Kidney (tissue), 14 donors: ENCODE results near the gene GOLGA2. TPM values are rescaled to one million over a fixed set of nuclear protein-coding genes. Genes with fewer than 3 reads are reported as not detected.
A peak's percentile ranks its signal among the peaks of the same experiment; 100 is the strongest.

ENCODE experiments used
- DNase-seq, 5 donors: peaks; one replicate each; pipeline ENCODE4 v3.0.0-alpha.2; 2013 to 2020
- FAIRE-seq: peaks from 2 replicates; lab custom pipeline; 2012; peaks lifted over from hg19 to GRCh38; lab: Jason Lieb, UNC
- H3K27ac ChIP-seq, 2 donors: one replicate each; pipeline ENCODE4 v1.7.0; 2013; ENCODE audit warnings: low read depth in 2 of 2, low read length in 2 of 2, inconsistent platforms in 1 of 2
- H3K27me3 ChIP-seq: one replicate; pipeline ENCODE4 v1.7.1; 2013; ENCODE audit warnings: low read length, inconsistent platforms; ENCODE audit not compliant: control insufficient read depth, insufficient read depth
- H3K36me3 ChIP-seq, 3 donors: one replicate each; pipeline versions ENCODE4 v1.7.0 to v1.7.1; 2013; ENCODE audit warnings: low read length in 3 of 3, control low read depth in 1 of 3, inconsistent platforms in 1 of 3; ENCODE audit not compliant: insufficient read depth in 3 of 3, control insufficient read depth in 2 of 3
- H3K4me1 ChIP-seq, 3 donors: one replicate each; pipeline versions ENCODE4 v1.7.0 to v1.7.1; 2013; ENCODE audit warnings: low read length in 3 of 3, inconsistent platforms in 1 of 3, low read depth in 1 of 3; ENCODE audit not compliant: control insufficient read depth in 2 of 3, insufficient read depth in 2 of 3
- H3K4me3 ChIP-seq, 3 donors: one replicate each; pipeline versions ENCODE4 v1.7.0 to v1.8.1; 2013; ENCODE audit warnings: low read length in 3 of 3, control low read depth in 1 of 3, inconsistent platforms in 1 of 3
- H3K9ac ChIP-seq, 3 donors: one replicate each; pipeline versions ENCODE4 v1.7.0 to v1.7.1; 2013; ENCODE audit warnings: low read length in 3 of 3, control low read depth in 1 of 3, inconsistent platforms in 1 of 3
- H3K9me3 ChIP-seq, 3 donors: one replicate each; pipeline versions ENCODE4 v1.7.0 to v1.7.1; 2013; ENCODE audit warnings: low read length in 3 of 3, control low read depth in 1 of 3, inconsistent platforms in 1 of 3; ENCODE audit not compliant: control insufficient read depth in 2 of 3, insufficient read depth in 1 of 3
- intact Hi-C: fragments of 100-400 bp; cut with DNase I; formaldehyde crosslinking; loops from one replicate; pipeline ENCODE4 v1.11.1; 2022
- polyA plus RNA-seq: library from polyadenylated mRNA; stranded (reverse); fragments of 350-450 nt; fragmentation: Illumina TruSeq; extraction: RNeasy Lipid Tissue Mini Kit (QIAGEN cat#74804); gene quantifications from one replicate; pipeline ENCODE4 v1.2.3, GENCODE V29; 2014; ENCODE audit warnings: low read depth, low replicate concordance; ENCODE audit not compliant: insufficient read depth
- total RNA-seq: library from RNA; stranded (reverse); fragmentation: NEBNext Ultra II Directional; extraction: Animal tissue kit (Norgen Biotek cat#: 25700); gene quantifications from one replicate; pipeline ENCODE4 v1.2.1, GENCODE V29; 2021
- TF ChIP-seq, protein P1 (sequence below): IDR thresholded peaks from 3 replicates; pipeline ENCODE4 v1.5.1; 2012; ENCODE audit warnings: mild to moderate bottlenecking, moderate library complexity, borderline replicate concordance; ENCODE audit not compliant: insufficient read depth; ENCODE audit errors: extremely low read depth
- donor health status: control.
- donor health status: control.
- donor health status: control.
- donor health status: control.
- donor health status: control.
- donor health status: DM: yes; HTN: yes; CAD: no.
- donor health status: Normal renal cell carcinoma (clear cell type).

GOLGA2 gene
- total and polyA plus RNA-seq, 2 donors from 2014 or later, result 42.9 to 79.7 TPM

DNA sequence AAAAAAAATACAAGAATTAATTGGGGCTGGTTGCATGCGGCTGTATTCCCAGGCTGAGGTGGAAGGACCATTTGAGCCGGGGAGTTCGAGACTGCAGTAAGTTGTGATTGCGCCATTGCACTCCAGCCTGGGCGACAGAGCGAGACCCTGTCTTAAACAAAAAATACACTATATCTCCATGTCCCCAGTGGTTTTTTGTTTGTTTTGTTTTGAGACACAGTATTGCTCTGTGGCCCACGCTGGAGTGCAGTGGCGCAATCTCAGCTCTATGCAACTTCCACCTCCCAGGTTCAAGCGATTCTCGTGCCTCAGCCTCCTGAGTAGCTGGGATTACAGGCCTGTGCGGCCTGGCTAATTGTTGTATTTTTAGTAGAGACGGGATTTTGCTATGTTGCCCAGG, 48.0 kb upstream of the GOLGA2 start:
- TF ChIP-seq, protein P1, sequence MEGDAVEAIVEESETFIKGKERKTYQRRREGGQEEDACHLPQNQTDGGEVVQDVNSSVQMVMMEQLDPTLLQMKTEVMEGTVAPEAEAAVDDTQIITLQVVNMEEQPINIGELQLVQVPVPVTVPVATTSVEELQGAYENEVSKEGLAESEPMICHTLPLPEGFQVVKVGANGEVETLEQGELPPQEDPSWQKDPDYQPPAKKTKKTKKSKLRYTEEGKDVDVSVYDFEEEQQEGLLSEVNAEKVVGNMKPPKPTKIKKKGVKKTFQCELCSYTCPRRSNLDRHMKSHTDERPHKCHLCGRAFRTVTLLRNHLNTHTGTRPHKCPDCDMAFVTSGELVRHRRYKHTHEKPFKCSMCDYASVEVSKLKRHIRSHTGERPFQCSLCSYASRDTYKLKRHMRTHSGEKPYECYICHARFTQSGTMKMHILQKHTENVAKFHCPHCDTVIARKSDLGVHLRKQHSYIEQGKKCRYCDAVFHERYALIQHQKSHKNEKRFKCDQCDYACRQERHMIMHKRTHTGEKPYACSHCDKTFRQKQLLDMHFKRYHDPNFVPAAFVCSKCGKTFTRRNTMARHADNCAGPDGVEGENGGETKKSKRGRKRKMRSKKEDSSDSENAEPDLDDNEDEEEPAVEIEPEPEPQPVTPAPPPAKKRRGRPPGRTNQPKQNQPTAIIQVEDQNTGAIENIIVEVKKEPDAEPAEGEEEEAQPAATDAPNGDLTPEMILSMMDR, result no peak
- no peaks in the 10 kb centered on the region for H3K9me3 ChIP-seq
- intact Hi-C loops, result no loop called here
- no peaks in the 10 kb centered on the region for H3K27me3 ChIP-seq
- DNase-seq (no peak), FAIRE-seq (no peak)
- peaks cover 6 to 19% (median 16%) of the 10 kb centered on the region in 3 donors for H3K36me3 ChIP-seq
- peaks cover 0 to 18% (median 11%) of the 10 kb centered on the region in 3 donors for H3K4me1 ChIP-seq
- peak overlapping the region in 2 of 3 donors; percentile 89 to 100 for H3K4me3 ChIP-seq
- H3K9ac ChIP-seq, result no peak overlapping the region
- H3K27ac ChIP-seq, result no peak overlapping the region

DNA sequence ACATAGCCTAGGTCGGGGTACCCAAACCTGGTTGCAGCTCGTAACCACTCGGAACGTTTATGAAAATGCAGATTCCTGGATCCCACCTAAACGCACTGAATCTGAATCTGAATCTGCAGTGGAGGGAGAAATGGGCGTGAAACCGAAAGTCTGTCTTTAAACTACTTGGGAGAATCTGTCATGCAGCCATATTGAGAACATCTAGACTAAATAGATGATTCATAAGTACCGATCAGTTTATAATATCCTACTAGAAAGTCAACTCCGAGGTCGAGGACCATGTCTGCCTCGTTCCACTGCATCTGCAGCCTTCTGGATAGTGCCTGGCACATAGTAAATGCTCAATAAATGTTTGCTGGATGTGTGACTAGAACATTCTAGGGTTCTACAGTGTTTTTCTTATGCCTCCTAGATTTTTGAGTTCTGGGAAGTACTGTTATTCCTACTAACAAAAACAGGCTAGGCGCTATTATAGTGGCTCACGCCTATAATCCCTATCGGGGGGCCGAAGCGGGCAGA, 47.5 kb upstream of the GOLGA2 start:
- intact Hi-C loops, result no loop called here
- peaks cover 6 to 19% (median 16%) of the 10 kb centered on the region in 3 donors for H3K36me3 ChIP-seq
- H3K27ac ChIP-seq, result peak overlapping the region in 1 of 2 donors; percentile 97
- no peaks in the 10 kb centered on the region for H3K9me3 ChIP-seq
- H3K4me3 ChIP-seq, result peak overlapping the region; percentile 89 to 100 (median 100)
- peak overlapping the region; percentile 58 to 94 (median 93) for H3K9ac ChIP-seq
- TF ChIP-seq, protein P1, result no peak
- no peaks in the 10 kb centered on the region for H3K27me3 ChIP-seq
- H3K4me1 ChIP-seq, result peaks cover 0 to 18% (median 11%) of the 10 kb centered on the region in 3 donors
- FAIRE-seq (no peak), DNase-seq (no peak)

DNA sequence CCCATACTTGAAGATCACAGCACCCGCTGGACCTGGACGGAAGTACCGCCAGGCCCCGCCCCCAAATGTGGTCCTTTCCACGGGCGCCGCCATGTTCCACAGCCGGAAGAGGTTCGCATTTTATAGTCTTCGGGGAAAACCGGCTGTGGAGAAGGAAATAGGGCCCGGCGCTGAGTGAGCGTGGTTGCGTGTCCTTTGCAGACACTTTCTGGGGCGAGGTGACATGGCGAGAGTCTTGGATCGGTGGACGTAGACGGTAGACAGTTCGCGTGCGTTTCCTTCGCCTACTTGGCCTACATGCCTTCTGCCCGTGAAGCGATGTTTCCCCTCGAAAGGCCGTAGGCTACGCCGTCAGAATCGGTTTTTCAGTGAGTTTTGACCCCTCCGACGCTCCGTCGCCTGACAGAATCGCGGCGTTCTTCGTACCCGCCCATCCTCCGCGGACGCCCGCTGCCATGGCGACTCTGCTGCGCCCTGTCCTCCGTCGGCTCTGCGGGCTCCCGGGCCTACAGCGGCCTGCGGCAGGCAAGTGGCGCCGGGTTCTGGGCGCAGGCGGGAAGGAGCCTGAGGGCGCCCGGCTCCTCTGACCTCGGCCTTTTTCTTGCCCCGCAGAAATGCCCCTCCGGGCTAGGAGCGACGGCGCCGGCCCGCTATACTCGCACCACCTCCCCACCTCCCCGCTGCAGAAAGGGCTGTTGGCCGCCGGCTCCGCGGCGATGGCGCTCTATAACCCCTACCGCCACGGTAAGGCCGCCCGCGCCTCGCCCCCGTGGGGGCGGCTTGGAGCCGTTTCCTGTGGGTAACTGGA, 46.8 kb upstream of the GOLGA2 start, which contains the start of the genes COQ4 and TRUB2:
TSS of gene COQ4 (plus strand) at position 436 of the 808 bp plus-strand sequence. CDS start at position 456, 20 bp downstream.
TSS of gene TRUB2 (minus strand) at position 44 of the 808 bp plus-strand sequence. CDS start at position 5, 39 bp downstream.
- FAIRE-seq (no peak), DNase-seq (peak; percentile 95 to 99 (median 97))
- peak within 1 kb of the TSS; percentile 93 to 100 (median 94) for H3K9ac ChIP-seq
- H3K4me3 ChIP-seq, result peak within 1 kb of the TSS; percentile 89 to 100 (median 100)
- no peaks in the 10 kb centered on the region for H3K9me3 ChIP-seq
- H3K27ac ChIP-seq, result peak within 1 kb of the TSS; percentile 96 to 97
- TF ChIP-seq, protein P1, result peak; percentile 8
- no peaks in the 10 kb centered on the region for H3K27me3 ChIP-seq
- peaks cover 6 to 19% (median 15%) of the 10 kb centered on the region in 3 donors for H3K36me3 ChIP-seq
- intact Hi-C loops, result no loop called here
- peaks cover 0 to 18% (median 11%) of the 10 kb centered on the region in 3 donors for H3K4me1 ChIP-seq
